ENCODE measurements around the gene ATP8A2.

Gene ATP8A2

DNA sequence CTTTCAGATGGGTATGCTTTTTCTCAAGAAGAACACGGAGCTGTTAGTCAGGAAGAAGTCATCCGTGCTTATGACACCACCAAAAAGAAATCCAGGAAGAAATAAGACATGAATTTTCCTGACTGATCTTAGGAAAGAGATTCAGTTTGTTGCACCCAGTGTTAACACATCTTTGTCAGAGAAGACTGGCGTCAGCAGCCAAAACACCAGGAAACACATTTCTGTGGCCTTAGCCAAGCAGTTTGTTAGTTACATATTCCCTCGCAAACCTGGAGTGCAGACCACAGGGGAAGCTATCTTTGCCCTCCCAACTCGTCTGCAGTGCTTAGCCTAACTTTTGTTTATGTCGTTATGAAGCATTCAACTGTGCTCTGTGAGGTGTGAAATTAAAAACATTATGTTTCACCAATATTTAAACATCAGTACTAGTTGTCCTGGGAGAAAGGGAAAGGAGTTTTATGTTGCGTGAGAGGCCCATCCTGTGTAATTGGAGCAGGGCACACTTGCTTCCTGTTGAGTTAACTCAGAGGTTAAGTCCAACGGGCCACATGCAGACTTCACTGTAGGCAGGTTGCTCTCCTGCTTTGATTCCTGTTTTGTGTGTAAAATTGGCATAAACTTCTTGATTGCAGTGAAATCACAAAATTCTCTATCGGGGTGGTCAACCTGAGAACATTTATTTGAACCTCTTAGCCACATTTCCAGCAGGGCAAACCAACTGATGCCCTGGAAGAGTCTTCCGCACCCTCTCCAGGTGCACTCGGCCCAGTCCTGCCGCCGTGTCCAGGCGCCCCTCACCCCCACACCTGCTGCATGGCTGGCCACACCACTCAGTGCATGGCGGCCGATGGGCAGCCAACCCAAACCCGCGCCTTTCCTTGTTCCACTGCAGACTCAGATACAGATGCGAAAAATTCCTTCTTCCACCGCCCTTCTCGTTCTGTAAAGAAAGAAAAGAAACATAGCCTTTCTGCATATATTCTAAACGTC, 648.4 kb downstream of the ATP8A2 start:
- no peak overlapping the region for H3K4me3 ChIP-seq (ENCODE audit: low read depth, low read length)
- peak; percentile 87 for DNase-seq (ENCODE audit: low read depth)
- TF ChIP-seq, protein P1, sequence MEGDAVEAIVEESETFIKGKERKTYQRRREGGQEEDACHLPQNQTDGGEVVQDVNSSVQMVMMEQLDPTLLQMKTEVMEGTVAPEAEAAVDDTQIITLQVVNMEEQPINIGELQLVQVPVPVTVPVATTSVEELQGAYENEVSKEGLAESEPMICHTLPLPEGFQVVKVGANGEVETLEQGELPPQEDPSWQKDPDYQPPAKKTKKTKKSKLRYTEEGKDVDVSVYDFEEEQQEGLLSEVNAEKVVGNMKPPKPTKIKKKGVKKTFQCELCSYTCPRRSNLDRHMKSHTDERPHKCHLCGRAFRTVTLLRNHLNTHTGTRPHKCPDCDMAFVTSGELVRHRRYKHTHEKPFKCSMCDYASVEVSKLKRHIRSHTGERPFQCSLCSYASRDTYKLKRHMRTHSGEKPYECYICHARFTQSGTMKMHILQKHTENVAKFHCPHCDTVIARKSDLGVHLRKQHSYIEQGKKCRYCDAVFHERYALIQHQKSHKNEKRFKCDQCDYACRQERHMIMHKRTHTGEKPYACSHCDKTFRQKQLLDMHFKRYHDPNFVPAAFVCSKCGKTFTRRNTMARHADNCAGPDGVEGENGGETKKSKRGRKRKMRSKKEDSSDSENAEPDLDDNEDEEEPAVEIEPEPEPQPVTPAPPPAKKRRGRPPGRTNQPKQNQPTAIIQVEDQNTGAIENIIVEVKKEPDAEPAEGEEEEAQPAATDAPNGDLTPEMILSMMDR (conservative IDR thresholded peaks at IDR 0.05; ENCODE audit: low read depth, low read length), result no peak

DNA sequence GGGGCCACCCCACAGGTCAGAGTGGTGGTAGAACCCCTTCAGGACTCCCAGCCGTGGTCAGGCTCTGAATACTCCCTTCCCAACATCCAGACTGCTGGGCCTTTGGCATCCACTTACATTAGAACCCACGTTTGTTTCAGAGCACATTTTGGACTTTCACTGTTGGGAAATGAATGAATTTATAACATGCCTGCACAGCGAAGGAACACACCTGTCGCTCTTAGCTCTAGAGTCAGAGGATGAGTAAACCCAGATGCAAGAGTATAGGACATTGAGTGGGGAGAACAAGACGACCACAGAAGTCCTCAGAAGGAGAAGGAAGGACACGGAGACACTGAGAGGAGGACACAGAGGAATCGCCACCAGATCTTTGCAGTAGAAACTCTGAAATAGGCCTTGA, 649.1 kb downstream of the ATP8A2 start:
- no peak for DNase-seq (ENCODE audit: low read depth)
- no peak overlapping the region for H3K4me3 ChIP-seq (ENCODE audit: low read depth, low read length)
- TF ChIP-seq, protein P1 (conservative IDR thresholded peaks at IDR 0.05; ENCODE audit: low read depth, low read length), result no peak

DNA sequence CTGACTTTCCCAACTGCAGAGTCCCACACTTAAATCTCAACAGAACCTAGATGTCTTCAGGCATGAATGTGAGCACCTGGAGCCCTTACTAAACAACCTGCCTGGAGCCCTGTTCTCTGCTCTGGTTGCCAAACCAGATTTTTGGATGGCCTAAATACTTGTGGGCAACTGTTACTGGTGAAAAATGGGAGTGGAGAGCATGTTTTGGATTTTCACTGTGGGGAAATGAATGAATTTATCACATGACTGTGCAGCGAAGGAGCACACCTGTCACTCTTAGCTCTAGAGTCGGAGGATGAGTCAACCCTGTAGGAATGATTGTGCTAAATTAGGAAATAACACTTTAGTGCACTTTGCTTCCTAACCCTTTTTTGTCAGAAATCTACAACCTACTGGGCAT, 649.7 kb downstream of the ATP8A2 start:
- DNase-seq (ENCODE audit: low read depth), result no peak
- H3K4me3 ChIP-seq (ENCODE audit: low read depth, low read length), result no peak overlapping the region
- TF ChIP-seq, protein P1 (conservative IDR thresholded peaks at IDR 0.05; ENCODE audit: low read depth, low read length), result no peak

DNA sequence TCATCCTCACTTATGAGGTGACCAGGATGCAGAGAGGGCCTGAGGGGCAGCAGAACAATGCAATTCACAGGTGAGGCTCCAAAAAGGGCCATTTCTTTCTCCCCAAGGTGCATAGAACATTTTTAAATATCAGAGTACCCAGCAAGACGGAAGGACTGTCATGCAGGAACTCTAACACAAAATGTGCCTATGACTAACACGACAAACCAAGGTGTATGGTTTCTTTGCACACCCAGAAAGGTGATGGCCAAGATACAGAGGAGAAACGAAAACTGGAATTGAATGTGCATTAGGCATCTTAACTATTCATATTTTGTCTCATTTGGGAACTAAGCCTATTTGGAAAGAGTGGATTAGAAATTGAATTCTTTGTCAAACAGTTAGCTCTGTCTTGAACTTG, 650.2 kb downstream of the ATP8A2 start:
- no peak for DNase-seq (ENCODE audit: low read depth)
- no peak overlapping the region for H3K4me3 ChIP-seq (ENCODE audit: low read depth, low read length)

DNA sequence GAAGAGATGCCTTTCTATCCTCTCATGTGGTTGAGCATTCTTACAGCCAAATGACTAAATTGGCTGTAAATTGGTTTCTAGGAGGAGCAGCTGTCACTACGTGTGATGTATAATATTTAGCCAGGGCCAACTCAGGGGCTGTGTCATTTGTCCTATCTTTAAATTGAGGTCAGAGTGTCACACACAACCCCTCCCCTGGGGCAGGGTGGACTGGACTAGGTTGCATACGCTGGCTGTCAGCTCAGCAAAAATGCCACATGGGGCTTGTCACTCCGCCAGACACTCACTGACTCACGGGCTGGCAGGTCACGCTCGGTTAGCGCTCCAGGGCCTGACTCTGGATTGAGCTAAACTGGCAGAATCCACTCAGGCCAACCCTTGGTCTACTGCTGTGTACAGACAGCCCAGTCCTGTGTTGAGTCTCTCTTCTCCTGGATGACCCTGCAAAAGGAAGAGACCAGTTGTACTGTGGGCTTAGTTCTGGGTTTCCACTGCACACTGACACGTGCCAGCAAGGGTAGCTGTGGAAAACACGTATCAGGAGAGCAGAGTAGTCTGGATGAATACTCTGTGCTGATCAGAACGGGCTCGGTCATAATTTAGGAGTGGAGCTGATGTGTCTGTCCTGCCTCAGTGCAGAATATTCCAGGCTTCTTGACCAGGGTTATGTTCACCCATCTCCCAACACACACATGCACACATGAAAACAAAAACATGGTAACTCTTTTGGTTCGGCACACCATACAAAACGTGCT, 650.9 kb downstream of the ATP8A2 start:
- TF ChIP-seq, protein P1 (conservative IDR thresholded peaks at IDR 0.05; ENCODE audit: low read depth, low read length), result no peak
- no peak overlapping the region for H3K4me3 ChIP-seq (ENCODE audit: low read depth, low read length)
- peak; percentile 26 for DNase-seq (ENCODE audit: low read depth)

More for the DNA sequence above, 650.2 kb downstream of the ATP8A2 start:
- TF ChIP-seq, protein P1 (conservative IDR thresholded peaks at IDR 0.05; ENCODE audit: low read depth, low read length), result no peak

DNA sequence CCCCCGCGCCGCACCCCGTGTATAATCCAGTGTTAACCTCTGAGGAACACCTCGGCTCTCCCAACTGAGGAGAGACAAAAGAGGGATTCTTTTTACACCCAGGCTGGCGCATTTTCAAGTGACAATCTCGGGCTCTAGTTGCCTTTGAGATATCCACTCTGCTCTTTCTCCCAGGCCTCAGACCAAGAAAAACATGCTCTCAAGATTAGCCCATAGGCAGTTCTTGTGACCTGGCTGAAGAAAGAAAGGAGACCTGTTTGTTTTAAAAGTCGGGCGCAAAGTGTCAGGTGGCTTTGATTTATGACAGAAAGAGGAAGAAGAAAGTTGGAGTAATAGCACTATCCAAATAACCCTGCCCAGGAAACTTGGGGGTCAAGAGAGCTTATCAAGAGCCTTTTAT, 652.8 kb downstream of the ATP8A2 start:
- peak; percentile 54 for DNase-seq (ENCODE audit: low read depth)
- TF ChIP-seq, protein P1 (conservative IDR thresholded peaks at IDR 0.05; ENCODE audit: low read depth, low read length), result no peak
- no peak overlapping the region for H3K4me3 ChIP-seq (ENCODE audit: low read depth, low read length)

Data from choroid plexus epithelial cell (primary cell).